Body of pancreas (tissue), 4 donors: ENCODE data around the gene IL34. TPM values are rescaled to one million over a fixed set of nuclear protein-coding genes. Genes with fewer than 3 reads are reported as not detected.

ENCODE experiments used
- ATAC-seq: fragments of 150-250 bp; one replicate; pipeline ENCODE4 v1.9.1; 2016
- DNase-seq, 4 donors: peaks; one replicate each; pipeline ENCODE4 v3.0.0-alpha.2; 2019
- H3K27ac ChIP-seq, 4 donors: fragments of 200-600 bp; sonication (generic); 1 replicate in 3 of 4; 2 replicates in 1 of 4; pipeline versions ENCODE4 v1.5.1 to v1.6.1; 2016 to 2019; ENCODE audit warnings: mild to moderate bottlenecking in 1 of 4, mixed read lengths in 1 of 4, moderate library complexity in 1 of 4
- H3K27me3 ChIP-seq, 2 donors: fragments of 200-600 bp; sonication (generic); one replicate each; pipeline ENCODE4 v1.6.0; 2016; ENCODE audit warnings: mild to moderate bottlenecking in 1 of 2
- H3K36me3 ChIP-seq, 2 donors: fragments of 200-600 bp; sonication (generic); replicated peaks in 1 of 2; 2 replicates each; pipeline ENCODE4 v1.5.1; 2016; ENCODE audit warnings: low read depth in 2 of 2; ENCODE audit not compliant: insufficient read depth in 1 of 2
- H3K4me1 ChIP-seq: fragments of 200-600 bp; sonication (generic); one replicate; pipeline ENCODE4 v1.6.0; 2016
- H3K4me3 ChIP-seq, 2 donors: fragments of 200-600 bp; sonication (generic); 1 replicate in 1 of 2; 2 replicates in 1 of 2; pipeline ENCODE4 v1.5.1; 2016 to 2019
- H3K9me3 ChIP-seq, 3 donors: fragments of 200-600 bp; sonication (generic); 1 replicate in 2 of 3; 2 replicates in 1 of 3; pipeline ENCODE4 v1.5.1; 2016
- POLR2A ChIP-seq, 3 donors: fragments of 450-650 bp; IDR thresholded peaks; one replicate each; pipeline ENCODE4 v1.6.1; 2016; ENCODE audit warnings: antibody characterized with exemption in 3 of 3, mild to moderate bottlenecking in 2 of 3
- WGBS, 2 donors: methylation state at CpG; one replicate each; pipeline ENCODE4 v1.1.5; 2017; 5-methylcytosine and 5-hydroxymethylcytosine counted together
- intact Hi-C: fragments of 100-400 bp; cut with DNase I; formaldehyde crosslinking; loops from one replicate; pipeline ENCODE4 v1.15.1; 2023
- total RNA-seq, 2 donors: library from RNA; depleted of rRNA; stranded (reverse); fragments of >200 nt; gene quantifications; one replicate each; pipeline ENCODE4 v1.1.0, GENCODE V29; 2016
- TF ChIP-seq, protein P1 (sequence below), 7 experiments: fragments of 450-650 bp in 4 of 7; fragments of 200-600 bp in 3 of 7; sonication (generic) in 3 of 7; IDR thresholded peaks; one replicate each; pipeline ENCODE4 v1.5.1; 2016 to 2019; ENCODE audit warnings: antibody characterized with exemption in 7 of 7

Gene IL34
- total RNA-seq, 2 donors from 2014 or later: 0.78 to 3.0 TPM

DNA sequence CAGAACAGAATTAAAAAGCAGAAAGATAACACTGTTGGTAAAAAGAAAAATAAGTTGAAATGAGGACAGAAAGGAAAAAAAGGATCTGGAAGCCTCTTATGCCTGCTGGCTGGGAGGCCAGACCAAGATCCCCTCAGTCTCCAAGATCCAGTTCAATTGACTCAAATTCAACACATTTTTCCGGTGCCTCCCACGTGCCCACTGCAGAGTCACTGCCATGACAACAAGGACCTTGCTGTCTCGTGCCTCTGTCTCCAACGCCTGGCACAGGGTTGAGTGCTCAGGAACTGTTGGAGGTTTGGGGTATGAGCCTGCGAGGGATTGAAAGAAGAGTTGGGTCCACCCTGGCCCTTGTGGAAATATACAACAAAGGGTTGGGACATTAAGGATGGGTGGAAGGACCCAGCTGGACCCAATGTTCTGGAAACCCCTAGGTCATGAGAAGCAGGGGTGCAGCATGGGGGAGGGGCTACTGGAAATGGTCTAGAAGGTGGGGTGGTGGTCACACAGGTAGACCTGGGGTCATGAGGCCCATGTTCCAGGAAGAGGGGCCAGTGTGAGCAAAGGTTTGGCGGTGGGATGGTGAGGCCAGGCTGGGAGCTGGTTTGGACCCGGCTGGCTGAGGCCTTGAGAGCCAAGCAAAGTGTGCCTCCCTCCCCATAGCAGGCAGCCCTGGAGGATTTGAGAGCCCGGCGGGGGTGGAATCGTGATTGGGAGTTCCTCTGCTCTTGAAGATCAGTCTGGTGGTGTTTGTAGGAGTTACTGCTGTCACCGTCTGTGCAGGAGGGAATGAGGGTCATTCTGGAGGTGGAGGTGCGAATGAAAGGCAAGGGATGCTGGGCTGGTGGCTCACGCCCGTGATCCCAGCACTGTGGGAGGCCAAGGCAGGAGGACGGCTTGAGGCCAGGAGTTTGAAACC is 1.3 kb downstream of the IL34 start:
- no peaks in the 10 kb centered on the region for H3K4me1 ChIP-seq
- DNase-seq (no peak), ATAC-seq (no peak)
- H3K27me3 ChIP-seq: no peaks in the 10 kb centered on the region
- WGBS, 2 donors: 75 to 77% methylated on average over 14 to 15 of the region's 15 CpGs
- no peak overlapping the region for H3K4me3 ChIP-seq
- TF ChIP-seq, protein P1, sequence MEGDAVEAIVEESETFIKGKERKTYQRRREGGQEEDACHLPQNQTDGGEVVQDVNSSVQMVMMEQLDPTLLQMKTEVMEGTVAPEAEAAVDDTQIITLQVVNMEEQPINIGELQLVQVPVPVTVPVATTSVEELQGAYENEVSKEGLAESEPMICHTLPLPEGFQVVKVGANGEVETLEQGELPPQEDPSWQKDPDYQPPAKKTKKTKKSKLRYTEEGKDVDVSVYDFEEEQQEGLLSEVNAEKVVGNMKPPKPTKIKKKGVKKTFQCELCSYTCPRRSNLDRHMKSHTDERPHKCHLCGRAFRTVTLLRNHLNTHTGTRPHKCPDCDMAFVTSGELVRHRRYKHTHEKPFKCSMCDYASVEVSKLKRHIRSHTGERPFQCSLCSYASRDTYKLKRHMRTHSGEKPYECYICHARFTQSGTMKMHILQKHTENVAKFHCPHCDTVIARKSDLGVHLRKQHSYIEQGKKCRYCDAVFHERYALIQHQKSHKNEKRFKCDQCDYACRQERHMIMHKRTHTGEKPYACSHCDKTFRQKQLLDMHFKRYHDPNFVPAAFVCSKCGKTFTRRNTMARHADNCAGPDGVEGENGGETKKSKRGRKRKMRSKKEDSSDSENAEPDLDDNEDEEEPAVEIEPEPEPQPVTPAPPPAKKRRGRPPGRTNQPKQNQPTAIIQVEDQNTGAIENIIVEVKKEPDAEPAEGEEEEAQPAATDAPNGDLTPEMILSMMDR (IDR thresholded peaks at IDR 0.05): no peak
- no peak for TF ChIP-seq POLR2A (IDR thresholded peaks at IDR 0.05)
- H3K36me3 ChIP-seq: no peaks in the 10 kb centered on the region
- H3K9me3 ChIP-seq: no peaks in the 10 kb centered on the region
- intact Hi-C loops: no loop called here
- no peak overlapping the region for H3K27ac ChIP-seq

DNA sequence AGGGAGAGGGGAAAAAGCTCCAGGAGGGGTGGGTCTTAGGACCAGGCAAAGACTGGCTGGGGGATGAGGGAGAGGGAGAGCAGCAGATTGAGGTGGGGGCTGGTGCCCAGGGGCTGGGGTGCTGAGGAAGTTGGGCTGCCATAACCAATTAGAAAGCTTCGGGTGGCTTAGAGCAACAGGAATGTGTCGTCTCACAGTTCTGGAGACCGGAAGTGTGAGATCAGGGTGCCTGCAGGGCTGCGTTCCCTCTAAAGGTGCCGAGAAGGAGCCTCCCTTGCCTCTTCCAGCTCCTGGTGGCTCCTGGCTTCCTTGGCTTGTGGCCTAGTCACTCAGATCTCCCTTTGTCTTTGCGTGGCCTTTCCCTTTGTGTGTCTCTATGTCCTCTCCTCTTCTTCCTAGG is 2.2 kb downstream of the IL34 start:
- H3K4me1 ChIP-seq: no peaks in the 10 kb centered on the region
- no peak for TF ChIP-seq POLR2A (IDR thresholded peaks at IDR 0.05)
- H3K4me3 ChIP-seq: no peak overlapping the region
- ATAC-seq (no peak), DNase-seq (no peak)
- no peaks in the 10 kb centered on the region for H3K36me3 ChIP-seq
- H3K27ac ChIP-seq: no peak overlapping the region
- no peaks in the 10 kb centered on the region for H3K27me3 ChIP-seq
- 90 to 92% methylated on average over 6 of the region's 6 CpGs for WGBS, 2 donors
- H3K9me3 ChIP-seq: no peaks in the 10 kb centered on the region
- intact Hi-C loops: no loop called here

DNA sequence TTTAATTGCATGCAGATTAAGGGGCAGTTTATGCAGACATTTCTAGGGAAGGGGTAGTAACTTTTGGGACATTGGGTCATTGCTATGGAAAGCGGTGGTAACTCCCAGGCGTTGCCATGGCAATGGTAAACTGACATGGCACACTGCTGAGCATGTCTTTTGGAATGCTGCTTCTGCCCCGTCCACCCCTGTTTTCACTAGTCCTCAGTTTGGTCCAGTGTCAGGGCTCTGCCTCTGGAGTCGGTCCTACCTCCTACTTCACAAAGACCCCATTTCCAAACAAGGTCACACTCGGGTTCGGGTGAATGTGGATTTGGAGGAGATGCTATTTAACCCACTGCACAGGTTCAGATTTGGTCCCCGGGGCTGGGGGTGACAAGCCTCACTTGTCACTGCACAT is 2.9 kb downstream of the IL34 start:
- no peak for TF ChIP-seq POLR2A (IDR thresholded peaks at IDR 0.05)
- TF ChIP-seq, protein P1 (IDR thresholded peaks at IDR 0.05): no peak
- Histone ChIP-seq H3K4me3 (no peak overlapping the region), H3K9me3 (no peaks in the 10 kb centered on the region), H3K27me3 (no peaks in the 10 kb centered on the region), H3K36me3 (no peaks in the 10 kb centered on the region), H3K27ac (no peak overlapping the region), H3K4me1 (peaks cover 4% of the 10 kb centered on the region)
- ATAC-seq: no peak
- 69 to 75% methylated on average over 6 to 7 of the region's 7 CpGs for WGBS, 2 donors
- intact Hi-C loops: no loop called here
- DNase-seq: no peak

DNA sequence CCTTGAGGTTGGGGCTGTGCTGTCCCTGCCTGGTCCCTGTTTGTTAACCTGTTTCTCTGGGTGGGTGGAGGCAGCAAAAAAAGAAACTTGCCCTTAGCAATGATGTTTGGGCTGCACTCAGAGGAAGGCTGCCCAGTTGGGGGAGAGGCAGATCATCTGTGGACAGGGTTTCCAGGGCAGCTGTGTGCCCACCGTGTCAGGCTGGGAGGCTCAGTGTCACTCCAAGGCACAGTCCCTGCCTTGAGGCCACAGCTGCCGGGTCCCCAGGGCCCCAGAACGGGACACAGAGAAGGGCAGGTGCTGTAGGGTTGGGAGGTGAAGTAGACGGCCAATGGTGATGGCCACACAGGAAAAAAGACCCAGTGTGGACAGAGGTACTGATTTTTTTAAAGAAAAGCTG is 3.9 kb downstream of the IL34 start:
- H3K4me3 ChIP-seq: no peak overlapping the region
- H3K27ac ChIP-seq: no peak overlapping the region
- no peaks in the 10 kb centered on the region for H3K9me3 ChIP-seq
- ATAC-seq (no peak), DNase-seq (no peak)
- H3K4me1 ChIP-seq: peaks cover 4% of the 10 kb centered on the region
- intact Hi-C loops: loop anchor here (5.0 to 10.0 kb wide), 2 partner anchors 118 to 255 kb away; no protein-coding TSS in a partner anchor
- H3K27me3 ChIP-seq: no peaks in the 10 kb centered on the region
- WGBS, 2 donors: 63 to 72% methylated on average over 4 of the region's 4 CpGs
- TF ChIP-seq POLR2A (IDR thresholded peaks at IDR 0.05): no peak
- TF ChIP-seq, protein P1 (IDR thresholded peaks at IDR 0.05): no peak
- H3K36me3 ChIP-seq: no peaks in the 10 kb centered on the region

DNA sequence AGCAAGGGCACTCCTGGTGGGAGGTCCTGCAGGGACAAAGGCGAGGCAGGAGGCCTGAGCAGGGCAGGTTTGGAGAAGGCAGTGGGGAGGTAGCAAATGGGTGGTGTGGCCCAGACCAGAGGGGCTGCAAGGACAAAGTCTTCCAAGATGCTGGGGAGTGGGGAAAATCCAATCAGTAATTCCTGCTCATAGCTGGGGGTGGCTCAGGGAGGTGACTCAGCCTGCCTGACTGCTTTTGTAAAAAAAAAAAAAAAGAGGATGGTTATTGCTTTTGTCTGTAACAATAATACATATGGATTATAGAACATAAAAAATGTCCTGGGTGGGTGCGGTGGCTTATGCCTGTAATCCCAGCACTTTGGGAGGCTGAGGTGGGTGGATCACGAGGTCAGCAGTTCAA is 5.2 kb downstream of the IL34 start:
- intact Hi-C loops: loop anchor here (5.0 to 10.0 kb wide), 2 partner anchors 119 to 257 kb away; no protein-coding TSS in a partner anchor
- 84 to 94% methylated on average over 3 of the region's 3 CpGs for WGBS, 2 donors
- H3K36me3 ChIP-seq: no peaks in the 10 kb centered on the region
- no peaks in the 10 kb centered on the region for H3K9me3 ChIP-seq
- DNase-seq (no peak), ATAC-seq (no peak)
- peaks cover 4% of the 10 kb centered on the region for H3K4me1 ChIP-seq
- no peak overlapping the region for H3K27ac ChIP-seq
- no peaks in the 10 kb centered on the region for H3K27me3 ChIP-seq
- H3K4me3 ChIP-seq: no peak overlapping the region
- TF ChIP-seq, protein P1 (IDR thresholded peaks at IDR 0.05): no peak
- no peak for TF ChIP-seq POLR2A (IDR thresholded peaks at IDR 0.05)
